K562 (cell line): Measurements from ENCODE around the gene KRTAP10-4. TPM values are rescaled to one million over a fixed set of nuclear protein-coding genes. Genes with fewer than 3 reads are reported as not detected.
"Not testable (repeated sequence)": the region's sequence is repeated elsewhere in the genome, so short reads cannot be mapped to it uniquely, and the experiment has no call there.

Experiments
- ATAC-seq: fragments of 200-7000 bp; cut with Tn5 transposase; 3 replicates; pipeline ENCODE4 v1.9.1; 2020; ENCODE audit warnings: moderate library complexity
- BruUV-seq: library from RNA; stranded (reverse); fragments of 400-500 nt; replicated peaks from 2 replicates; lab custom pipeline; 2021; lab: Mats Ljungman, UMichigan
- CTCF ChIA-PET: fragments of 300-600 bp; formaldehyde crosslinking; extraction: SDS; loops from one replicate; lab custom pipeline; 2021; ENCODE audit warnings: low intra/inter-chr PET ratio; lab: Yijun Ruan, JAX
- POLR2A ChIA-PET: fragments of 300-600, 350-650 bp; sonication (Branson Sonifier 250); formaldehyde crosslinking; extraction: SDS; loops from one replicate; lab custom pipeline; 2021; ENCODE audit warnings: antibody characterized with exemption, inconsistent platforms; lab: Yijun Ruan, JAX
- DNase-seq, 4 experiments: peaks; one replicate each; pipeline versions ENCODE4 v3.0.0 to v3.0.0-alpha.2; 2011 to 2018; ENCODE audit warnings: low spot score in 3 of 4, mixed read lengths in 3 of 4; ENCODE audit errors: extremely low read depth in 1 of 4
- FAIRE-seq: peaks from 2 replicates; lab custom pipeline; 2011; peaks lifted over from hg19 to GRCh38; lab: Jason Lieb, UNC
- H2AFZ ChIP-seq: 2 replicates; pipeline ENCODE4 v1.6.0; 2011; ENCODE audit warnings: low read depth, low read length, control low read depth, inconsistent platforms
- H3K27ac ChIP-seq: fragments of 200-600 bp; 3 replicates; pipeline ENCODE4 v1.8.0; 2011; ENCODE audit warnings: low read depth, mild to moderate bottlenecking, control low read depth, inconsistent platforms, low read length, moderate library complexity, mixed read lengths; ENCODE audit errors: extremely low read depth
- H3K27me3 ChIP-seq, 2 experiments: fragments of 300-600 bp in 1 of 2; 2 replicates in 1 of 2; 3 replicates in 1 of 2; pipeline versions ENCODE4 v1.6.0 to v1.8.0; 2011; ENCODE audit warnings: inconsistent platforms in 2 of 2, low read length in 2 of 2, mild to moderate bottlenecking in 1 of 2, mixed read lengths in 1 of 2, moderate library complexity in 1 of 2; ENCODE audit not compliant: control insufficient read depth in 2 of 2, insufficient read depth in 2 of 2
- H3K36me3 ChIP-seq: fragments of 300-600 bp; 3 replicates; pipeline ENCODE4 v1.8.0; 2011; ENCODE audit warnings: mild to moderate bottlenecking, low read length, inconsistent platforms; ENCODE audit not compliant: control insufficient read depth, insufficient read depth
- H3K4me1 ChIP-seq, 2 experiments: fragments of 200-600 bp in 1 of 2; replicated peaks in 1 of 2; 2 replicates in 1 of 2; 3 replicates in 1 of 2; pipeline versions ENCODE4 v1.5.1 to v1.8.0; 2011; ENCODE audit warnings: inconsistent platforms in 2 of 2, low read length in 2 of 2, mild to moderate bottlenecking in 1 of 2, mixed read lengths in 1 of 2, moderate library complexity in 1 of 2; ENCODE audit not compliant: control insufficient read depth in 2 of 2, insufficient read depth in 2 of 2
- H3K4me2 ChIP-seq: 2 replicates; pipeline ENCODE4 v1.6.1; 2011; ENCODE audit warnings: low read length, control low read depth, inconsistent platforms, mixed read lengths; ENCODE audit not compliant: insufficient read depth
- H3K4me3 ChIP-seq: fragments of 200-600 bp; sonication (generic), shearing (Covaris generic); 2 replicates; pipeline ENCODE4 v1.5.1; 2016; ENCODE audit warnings: control low read depth, inconsistent platforms
- H3K79me2 ChIP-seq: fragments of 200-600 bp; 3 replicates; pipeline ENCODE4 v1.8.0; 2011; ENCODE audit warnings: low read length, inconsistent platforms; ENCODE audit not compliant: control insufficient read depth, insufficient read depth
- H3K9ac ChIP-seq, 2 experiments: 2 replicates each; pipeline versions ENCODE4 v1.6.0 to v1.6.1; 2011; ENCODE audit warnings: low read depth in 2 of 2, low read length in 2 of 2, control low read depth in 1 of 2, inconsistent platforms in 1 of 2, mild to moderate bottlenecking in 1 of 2, mixed read lengths in 1 of 2; ENCODE audit not compliant: insufficient read depth in 1 of 2
- H3K9me1 ChIP-seq: one replicate; pipeline ENCODE4 v1.6.0; 2011; ENCODE audit warnings: inconsistent platforms, mild to moderate bottlenecking, low read length, moderate library complexity; ENCODE audit not compliant: control insufficient read depth, insufficient read depth
- H3K9me3 ChIP-seq: replicated peaks from 2 replicates; pipeline ENCODE4 v1.5.1; 2011; ENCODE audit warnings: low read depth, low read length, inconsistent platforms; ENCODE audit not compliant: control insufficient read depth, insufficient read depth
- H4K20me1 ChIP-seq: replicated peaks from 2 replicates; pipeline ENCODE4 v1.6.1; 2011; ENCODE audit warnings: low read length, inconsistent platforms, mixed read lengths; ENCODE audit not compliant: control insufficient read depth, insufficient read depth
- PHTF2 ChIP-seq: fragments of 250-450 bp; sonication (Bioruptor Pico); IDR thresholded peaks from 2 replicates; pipeline ENCODE4 v1.5.0; 2021; ENCODE audit warnings: mild to moderate bottlenecking
- SMAD1 ChIP-seq: fragments of 150-350 bp; IDR thresholded peaks from 2 replicates; pipeline ENCODE4 v1.6.1; 2014; ENCODE audit warnings: low read length, low read depth; ENCODE audit not compliant: partially characterized antibody
- SPI1 ChIP-seq: IDR thresholded peaks from 2 replicates; pipeline ENCODE4 v1.6.1; 2011; ENCODE audit warnings: low read depth, low read length, control low read depth, borderline replicate concordance
- TAF1 ChIP-seq: IDR thresholded peaks from 2 replicates; pipeline ENCODE4 v1.6.1; 2011; ENCODE audit warnings: mild to moderate bottlenecking, low read length, moderate library complexity; ENCODE audit not compliant: insufficient read depth, control insufficient read depth, severe bottlenecking; ENCODE audit errors: extremely low read depth
- ZEB2 ChIP-seq: fragments of 450-650 bp; IDR thresholded peaks from 2 replicates; pipeline ENCODE4 v1.6.1; 2016
- WGBS: fragments of 100-300 bp; shearing (Covaris generic); methylation state at CpG from one replicate; pipeline ENCODE4 v1.1.6; 2016; ENCODE audit warnings: low coverage, mixed read lengths; ENCODE audit not compliant: insufficient coverage; ENCODE audit errors: missing lambda C conversion rate; 5-methylcytosine and 5-hydroxymethylcytosine counted together
- in situ Hi-C: fragments of 300-500 bp; cut with MboI; formaldehyde crosslinking; loops from 4 replicates; pipeline ENCODE4 v1.15.0; 2018; ENCODE audit warnings: inconsistent platforms, mixed read lengths
- intact Hi-C: fragments of 100-400 bp; cut with micrococcal nuclease; formaldehyde crosslinking; loops from 2 replicates; pipeline ENCODE4 v1.14.2; 2022
- polyA plus RNA-seq, 8 experiments: library from polyadenylated mRNA; depleted of rRNA in 4 of 8; stranded (reverse) in 5 of 8; unstranded in 3 of 8; fragments of >200 nt; fragmentation: Nextera tagmentation in 2 of 8; fragmentation: Illumina TruSeq in 1 of 8; extraction: Ambion mirVana in 2 of 8; extraction: Trizol in 1 of 8; gene quantifications; 2 replicates each; pipeline versions ENCODE4 v1.2.1 to v1.2.3, GENCODE V29; 2011 to 2014; ENCODE audit warnings: inconsistent platforms in 1 of 8, missing spikeins in 1 of 8
- total RNA-seq, 7 experiments: library from RNA; depleted of rRNA in 6 of 7; stranded (reverse); fragments of >200 nt in 6 of 7; fragmentation: Illumina TruSeq in 2 of 7; extraction: Trizol in 2 of 7; gene quantifications; 2 replicates each; pipeline versions ENCODE4 v1.2.1 to v1.2.3, GENCODE V29; 2011 to 2021; ENCODE audit warnings: low replicate concordance in 1 of 7
- TF ChIP-seq, protein P1 (sequence below): fragments of 250-450 bp; sonication (Bioruptor Pico); IDR thresholded peaks from 2 replicates; pipeline ENCODE4 v1.5.0; 2021
- TF ChIP-seq, protein P2 (sequence below): fragments of 450-650 bp; formaldehyde crosslinking; IDR thresholded peaks from 2 replicates; pipeline ENCODE4 v1.4.0; 2020; ENCODE audit warnings: mild to moderate bottlenecking, moderate library complexity
- TF ChIP-seq, protein P3 (sequence below): fragments of 450-650 bp; IDR thresholded peaks from 2 replicates; pipeline ENCODE4 v1.7.1; 2018; ENCODE audit warnings: mild to moderate bottlenecking, low read depth; ENCODE audit not compliant: partially characterized antibody

Gene KRTAP10-4
- total and polyA plus RNA-seq, 9 of the 15 experiments (the other 6 are each of a cell fraction or from before 2014, with no cell fraction given), result not detected

DNA sequence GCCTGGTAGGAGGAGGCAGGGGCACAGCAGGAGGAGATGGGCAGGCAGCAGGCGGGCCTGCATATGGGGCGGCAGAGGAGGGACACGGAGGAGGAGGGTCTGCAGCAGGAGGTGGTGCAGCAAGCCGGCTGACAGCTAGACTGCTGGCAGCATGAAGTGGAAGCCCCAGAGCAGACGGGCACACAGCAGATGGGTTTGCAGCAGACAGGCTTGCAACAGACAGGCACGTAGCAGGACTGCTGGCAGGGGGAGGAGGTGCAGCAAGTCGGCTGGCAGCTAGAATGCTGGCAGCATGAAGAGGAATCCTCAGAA lies 6.3 kb downstream of the KRTAP10-4 start:
- CTCF ChIA-PET, result no interaction called here
- no peaks in the 10 kb centered on the region for H3K79me2 ChIP-seq
- no peaks in the 10 kb centered on the region for H3K36me3 ChIP-seq
- no peak for ATAC-seq
- H3K4me2 ChIP-seq, result no peak overlapping the region
- H3K9me1 ChIP-seq, result no peaks in the 10 kb centered on the region
- H3K27me3 ChIP-seq, result peaks cover 0 to 21% of the 10 kb centered on the region in 2 experiments; a peak in 3 of 5 replicates
- peaks cover 0 to 1% of the 10 kb centered on the region in 2 experiments; a peak in 2 of 5 replicates for H3K4me1 ChIP-seq
- WGBS, result 2% methylated on average over 7 of the region's 7 CpGs
- no TSS peak for BruUV-seq
- H3K9ac ChIP-seq, result no peak overlapping the region
- H3K9me3 ChIP-seq, result peaks cover 3% of the 10 kb centered on the region
- in situ Hi-C loops, result no loop called here
- no peak overlapping the region for H3K4me3 ChIP-seq
- no peak overlapping the region for H2AFZ ChIP-seq
- POLR2A ChIA-PET, result interaction anchor here (0.7 kb wide), 1 partner anchor 73 kb away, joined by 4 read pairs; no protein-coding TSS in a partner anchor
- H4K20me1 ChIP-seq, result no peaks in the 10 kb centered on the region
- intact Hi-C loops, result no loop called here
- no peak overlapping the region for H3K27ac ChIP-seq
- TF ChIP-seq, protein P1, sequence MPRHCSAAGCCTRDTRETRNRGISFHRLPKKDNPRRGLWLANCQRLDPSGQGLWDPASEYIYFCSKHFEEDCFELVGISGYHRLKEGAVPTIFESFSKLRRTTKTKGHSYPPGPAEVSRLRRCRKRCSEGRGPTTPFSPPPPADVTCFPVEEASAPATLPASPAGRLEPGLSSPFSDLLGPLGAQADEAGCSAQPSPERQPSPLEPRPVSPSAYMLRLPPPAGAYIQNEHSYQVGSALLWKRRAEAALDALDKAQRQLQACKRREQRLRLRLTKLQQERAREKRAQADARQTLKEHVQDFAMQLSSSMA (CRISPR knock-in tag), result no peak
- TF ChIP-seq ZEB2, result no peak
- no peak for TF ChIP-seq SMAD1
- no peak for TF ChIP-seq TAF1
- TF ChIP-seq, protein P2, sequence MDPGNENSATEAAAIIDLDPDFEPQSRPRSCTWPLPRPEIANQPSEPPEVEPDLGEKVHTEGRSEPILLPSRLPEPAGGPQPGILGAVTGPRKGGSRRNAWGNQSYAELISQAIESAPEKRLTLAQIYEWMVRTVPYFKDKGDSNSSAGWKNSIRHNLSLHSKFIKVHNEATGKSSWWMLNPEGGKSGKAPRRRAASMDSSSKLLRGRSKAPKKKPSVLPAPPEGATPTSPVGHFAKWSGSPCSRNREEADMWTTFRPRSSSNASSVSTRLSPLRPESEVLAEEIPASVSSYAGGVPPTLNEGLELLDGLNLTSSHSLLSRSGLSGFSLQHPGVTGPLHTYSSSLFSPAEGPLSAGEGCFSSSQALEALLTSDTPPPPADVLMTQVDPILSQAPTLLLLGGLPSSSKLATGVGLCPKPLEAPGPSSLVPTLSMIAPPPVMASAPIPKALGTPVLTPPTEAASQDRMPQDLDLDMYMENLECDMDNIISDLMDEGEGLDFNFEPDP (CRISPR knock-in tag), result no peak
- TF ChIP-seq SPI1, result no peak
- TF ChIP-seq PHTF2 (CRISPR knock-in tag), result no peak
- TF ChIP-seq, protein P3, sequence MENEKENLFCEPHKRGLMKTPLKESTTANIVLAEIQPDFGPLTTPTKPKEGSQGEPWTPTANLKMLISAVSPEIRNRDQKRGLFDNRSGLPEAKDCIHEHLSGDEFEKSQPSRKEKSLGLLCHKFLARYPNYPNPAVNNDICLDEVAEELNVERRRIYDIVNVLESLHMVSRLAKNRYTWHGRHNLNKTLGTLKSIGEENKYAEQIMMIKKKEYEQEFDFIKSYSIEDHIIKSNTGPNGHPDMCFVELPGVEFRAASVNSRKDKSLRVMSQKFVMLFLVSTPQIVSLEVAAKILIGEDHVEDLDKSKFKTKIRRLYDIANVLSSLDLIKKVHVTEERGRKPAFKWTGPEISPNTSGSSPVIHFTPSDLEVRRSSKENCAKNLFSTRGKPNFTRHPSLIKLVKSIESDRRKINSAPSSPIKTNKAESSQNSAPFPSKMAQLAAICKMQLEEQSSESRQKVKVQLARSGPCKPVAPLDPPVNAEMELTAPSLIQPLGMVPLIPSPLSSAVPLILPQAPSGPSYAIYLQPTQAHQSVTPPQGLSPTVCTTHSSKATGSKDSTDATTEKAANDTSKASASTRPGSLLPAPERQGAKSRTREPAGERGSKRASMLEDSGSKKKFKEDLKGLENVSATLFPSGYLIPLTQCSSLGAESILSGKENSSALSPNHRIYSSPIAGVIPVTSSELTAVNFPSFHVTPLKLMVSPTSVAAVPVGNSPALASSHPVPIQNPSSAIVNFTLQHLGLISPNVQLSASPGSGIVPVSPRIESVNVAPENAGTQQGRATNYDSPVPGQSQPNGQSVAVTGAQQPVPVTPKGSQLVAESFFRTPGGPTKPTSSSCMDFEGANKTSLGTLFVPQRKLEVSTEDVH, result no peak
- FAIRE-seq, result no peak
- DNase-seq, result no peak

DNA sequence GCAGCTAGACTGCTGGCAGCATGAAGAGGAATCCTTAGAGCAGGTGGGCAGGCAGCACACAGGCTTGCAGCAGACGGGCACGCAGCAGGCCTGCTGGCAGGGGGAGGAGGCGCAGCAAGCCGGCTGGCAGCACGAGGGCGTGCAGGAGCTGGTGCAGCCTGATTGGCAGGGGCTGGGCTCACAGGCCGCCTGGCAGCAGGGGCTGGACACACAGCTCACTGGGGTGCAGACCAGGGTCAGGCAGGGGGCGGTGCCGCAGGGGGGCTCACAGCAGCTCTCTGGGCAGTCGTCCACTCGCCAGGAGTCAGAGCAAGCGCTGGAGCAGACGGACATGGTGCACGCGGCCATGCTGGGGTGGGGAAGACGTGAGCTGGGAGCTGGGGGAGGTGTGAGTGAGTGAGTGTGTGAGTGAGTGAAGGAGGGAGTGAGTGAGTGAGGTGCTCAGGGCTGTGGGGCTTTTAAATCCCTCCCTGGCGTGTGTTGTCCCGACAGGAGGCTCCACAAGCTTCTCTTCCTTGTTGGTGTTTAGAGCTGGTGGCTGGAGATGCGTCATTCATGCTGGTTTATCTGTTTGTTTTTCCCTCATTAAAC lies 6.8 kb downstream of the KRTAP10-4 start, which contains the start of gene KRTAP10-5:
Gene KRTAP10-5, minus strand, starts transcription at position 374 of the 591 bp plus-strand sequence. Its CDS starts 26 bp downstream, at position 348.
- DNase-seq, ATAC-seq, H2AFZ ChIP-seq, intact Hi-C loops, BruUV-seq, H3K9ac ChIP-seq, H3K9me3 ChIP-seq, H3K4me2 ChIP-seq, FAIRE-seq, H3K27ac ChIP-seq, CTCF ChIA-PET, H3K4me3 ChIP-seq, H4K20me1 ChIP-seq, H3K79me2 ChIP-seq, in situ Hi-C loops, H3K36me3 ChIP-seq, H3K9me1 ChIP-seq, H3K4me1 ChIP-seq: not testable (repeated sequence)
- H3K27me3 ChIP-seq, result peaks cover 0 to 16% of the 10 kb centered on the region in 2 experiments; a peak in 3 of 5 replicates
- WGBS, result 3% methylated on average over 15 of the region's 19 CpGs
- POLR2A ChIA-PET, result interaction anchor here (0.7 to 1.4 kb wide), 2 partner anchors 19 to 182 kb away, joined by 3 read pairs; no protein-coding TSS in a partner anchor
